Placental epithelial cell (primary cell): ENCODE data around the gene TNFSF4. TPM values are rescaled to one million over a fixed set of nuclear protein-coding genes. Genes with fewer than 3 reads are reported as not detected.

Source experiments
- total RNA-seq: library from RNA; depleted of rRNA; stranded (reverse); fragments of >200 nt; gene quantifications from 2 replicates; pipeline ENCODE4 v1.2.3, GENCODE V29; 2012

Gene TNFSF4
- 0.79 and 2.8 TPM in 2 replicates for total RNA-seq

GRCh38 chr1:173206816-173207568 lies at the start of gene TNFSF4:
TSS of gene TNFSF4 (minus strand) at chr1:173207331. CDS start at chr1:173207176, 155 bp downstream.

Other genes starting within 250 kb of the TNFSF4 start
- not detected in 2 replicates for gene TNFSF18, start 156.4 kb downstream of the TNFSF4 start, total RNA-seq